Left lobe of liver (tissue), 2 donors: ENCODE results near the gene SLC5A6. TPM values are rescaled to one million over a fixed set of nuclear protein-coding genes. Genes with fewer than 3 reads are reported as not detected.

ENCODE experiments used
- ATAC-seq: fragments of 200-7000 bp; cut with Tn5 transposase; one replicate; pipeline ENCODE4 v1.9.1; 2020; ENCODE audit warnings: mild to moderate bottlenecking, moderate library complexity
- DNase-seq: peaks from one replicate; pipeline ENCODE4 v3.0.0-alpha.2; 2020; ENCODE audit warnings: low spot score
- total RNA-seq: library from RNA; stranded (reverse); gene quantifications from one replicate; pipeline ENCODE4 v1.2.1, GENCODE V29; 2021
- donor health status: DM: no; HTN: no; CAD: no; lungs with moderate emphysema.
- donor health status: DM: no; HTN: yes; CAD: no.

Gene SLC5A6
- total RNA-seq, 1 donor from 2014 or later: 72.6 TPM

- ATAC-seq (no peak), DNase-seq (no peak)
Observed at GRCh38 chr2:27237341-27237945, 25.4 kb upstream of the SLC5A6 start.

DNA sequence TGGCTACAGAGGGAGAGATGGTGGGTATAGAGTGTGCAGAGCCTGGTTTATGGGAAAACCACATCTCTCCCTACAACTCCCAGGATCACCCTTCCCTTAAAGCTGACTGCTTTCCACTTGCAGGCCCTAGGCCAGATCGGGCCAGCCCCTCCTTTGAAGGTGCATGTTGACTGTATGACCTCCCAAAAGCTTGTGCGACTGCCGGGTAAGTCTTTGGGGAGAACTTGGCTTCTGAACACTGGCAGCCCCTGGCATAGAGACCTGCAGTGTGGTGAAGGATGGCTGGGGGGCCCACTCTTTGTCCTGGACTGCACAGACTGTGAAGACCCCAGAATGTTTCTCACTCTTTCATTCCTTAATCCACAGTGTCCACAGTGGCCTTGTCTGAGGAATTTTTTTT, 24.6 kb upstream of the SLC5A6 start:
- ATAC-seq: no peak
- DNase-seq: no peak

GRCh38 chr2:27236136-27236535, 24.1 kb upstream of the SLC5A6 start:
- DNase-seq: no peak
- ATAC-seq: no peak

- no peak for ATAC-seq
- no peak for DNase-seq
Observed at GRCh38 chr2:27233341-27233740, 21.3 kb upstream of the SLC5A6 start.

- ATAC-seq (no peak), DNase-seq (no peak)
Observed at GRCh38 chr2:27231921-27232320, 19.9 kb upstream of the SLC5A6 start.

GRCh38 chr2:27227501-27227900, 15.4 kb upstream of the SLC5A6 start:
- DNase-seq (no peak), ATAC-seq (no peak)

DNA sequence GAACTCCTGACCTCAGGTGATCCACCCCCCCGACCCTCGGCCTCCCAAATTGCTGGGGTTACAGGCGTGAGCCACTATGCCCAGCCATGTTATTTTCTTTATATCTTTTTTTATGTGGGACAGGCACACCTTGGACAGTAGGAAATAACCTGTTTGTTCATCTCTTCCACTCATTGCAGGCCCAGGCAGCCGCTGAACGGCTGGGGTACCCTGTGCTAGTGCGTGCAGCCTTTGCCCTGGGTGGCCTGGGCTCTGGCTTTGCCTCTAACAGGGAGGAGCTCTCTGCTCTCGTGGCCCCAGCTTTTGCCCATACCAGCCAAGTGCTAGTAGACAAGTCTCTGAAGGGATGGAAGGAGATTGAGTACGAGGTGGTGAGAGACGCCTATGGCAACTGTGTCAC, 13.5 kb upstream of the SLC5A6 start:
- no peak for DNase-seq
- no peak for ATAC-seq

DNA sequence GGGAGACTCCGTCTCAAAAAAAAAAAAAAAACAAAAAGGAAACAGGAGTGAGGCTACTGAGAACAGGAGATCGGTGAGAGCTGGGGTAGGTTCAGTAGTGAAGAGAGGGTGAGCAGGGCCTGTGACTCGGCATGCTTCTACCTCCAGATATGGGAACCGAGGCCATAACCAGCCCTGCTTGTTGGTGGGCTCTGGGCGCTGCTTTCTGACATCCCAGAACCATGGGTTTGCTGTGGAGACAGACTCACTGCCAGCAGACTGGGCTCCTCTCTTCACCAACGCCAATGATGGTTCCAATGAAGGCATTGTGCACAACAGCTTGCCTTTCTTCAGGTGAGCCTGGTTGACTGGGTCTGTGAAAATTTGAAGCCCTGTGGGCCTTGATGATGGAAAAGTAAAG, 11.3 kb upstream of the SLC5A6 start:
- DNase-seq (no peak), ATAC-seq (no peak)

- ATAC-seq (no peak), DNase-seq (no peak)
Observed at GRCh38 chr2:27222407-27222806, 10.3 kb upstream of the SLC5A6 start.

GRCh38 chr2:27221166-27221565, 9.1 kb upstream of the SLC5A6 start:
- ATAC-seq (no peak), DNase-seq (no peak)

DNA sequence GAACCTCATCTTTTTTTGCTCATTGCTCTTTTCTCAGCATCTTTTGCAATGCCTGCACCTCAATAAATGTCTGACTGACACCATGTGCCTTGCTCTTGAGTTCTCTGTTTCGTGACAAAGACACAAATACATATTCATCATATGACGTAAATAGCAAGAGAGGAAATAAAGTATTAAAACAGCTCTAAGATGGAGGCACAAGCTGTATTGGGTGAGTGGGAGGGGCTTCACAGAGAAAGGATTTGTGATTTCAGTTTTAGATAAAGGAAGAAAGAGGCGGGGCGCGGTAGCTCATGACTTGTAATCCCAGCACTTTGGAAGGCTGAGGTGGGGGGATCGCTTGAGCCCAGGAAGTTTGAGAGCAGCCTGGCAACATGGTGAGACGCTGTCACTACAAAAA, 8.0 kb upstream of the SLC5A6 start:
- DNase-seq (no peak), ATAC-seq (no peak)

GRCh38 chr2:27219091-27219490, 7.0 kb upstream of the SLC5A6 start:
- DNase-seq (no peak), ATAC-seq (no peak)

DNA sequence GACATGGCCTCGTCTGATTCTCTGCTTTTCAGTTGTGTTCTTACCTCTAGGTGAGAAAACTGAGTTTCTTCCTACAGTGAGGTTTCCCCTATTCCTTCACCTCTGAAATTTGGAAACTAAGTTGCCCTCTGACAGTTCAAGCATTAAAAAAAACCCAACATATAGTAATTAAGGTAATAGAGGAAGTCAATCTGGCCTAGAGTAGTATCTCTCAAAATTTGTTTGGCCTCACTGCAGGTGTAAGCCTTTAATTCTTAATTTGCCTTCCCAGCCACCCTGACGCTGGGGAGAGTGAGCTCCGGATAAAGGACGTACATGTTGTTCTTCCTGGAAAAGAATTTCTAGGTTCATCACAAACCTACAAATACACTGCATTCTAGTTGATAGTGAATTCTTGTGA, 6.5 kb upstream of the SLC5A6 start:
- ATAC-seq: no peak
- no peak for DNase-seq

GRCh38 chr2:27217173-27218121, 5.4 kb upstream of the SLC5A6 start, which contains the start of gene CAD:
Gene CAD, plus strand, starts transcription at chr2:27217369. Its CDS starts 183 bp downstream, at chr2:27217552.
- ATAC-seq (peak; percentile 94), DNase-seq (peak; percentile 87)

- ATAC-seq (no peak), DNase-seq (no peak)
Observed at GRCh38 chr2:27216416-27217137, 4.5 kb upstream of the SLC5A6 start.

GRCh38 chr2:27214941-27215340, 2.9 kb upstream of the SLC5A6 start:
- ATAC-seq: no peak
- no peak for DNase-seq

GRCh38 chr2:27212626-27213471, 781 bp upstream of the SLC5A6 start:
- peak; percentile 4 for ATAC-seq
- DNase-seq: no peak

DNA sequence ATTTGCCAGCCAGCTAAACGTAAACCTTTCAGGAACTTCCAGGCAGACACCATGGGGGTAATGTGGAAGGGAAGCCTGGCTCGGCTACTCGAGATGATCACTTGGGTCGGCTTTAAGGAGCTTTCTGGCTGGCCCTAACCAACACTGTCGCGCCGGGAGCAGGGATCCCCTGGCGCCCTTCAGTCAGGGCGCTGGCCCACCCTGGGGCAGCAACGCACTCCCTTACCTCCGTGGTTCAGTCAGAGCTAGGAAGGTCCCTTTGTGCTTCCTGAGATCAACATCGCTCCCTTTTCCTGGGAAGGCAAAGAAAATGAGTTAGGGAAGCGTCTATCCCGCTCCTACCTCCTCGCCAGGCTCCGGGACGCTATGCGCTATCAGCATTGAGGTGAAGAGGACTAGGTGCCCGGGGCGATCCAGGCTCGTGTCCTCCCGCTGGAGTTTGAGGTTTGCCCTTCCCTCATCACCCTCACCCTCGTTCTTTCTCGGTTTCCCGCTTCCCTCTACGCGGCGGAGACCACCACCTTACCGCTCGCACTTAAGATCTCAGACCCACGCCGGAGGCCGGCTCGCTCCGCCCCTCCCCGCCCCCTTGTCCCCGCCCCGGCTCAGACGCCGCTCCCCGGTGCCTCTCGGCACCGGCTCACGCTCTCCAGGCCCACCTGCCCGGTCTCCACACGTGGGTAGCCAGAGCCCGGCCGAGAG, 676 bp downstream of the SLC5A6 start:
- DNase-seq (peak; percentile 89), ATAC-seq (peak; percentile 27)

DNA sequence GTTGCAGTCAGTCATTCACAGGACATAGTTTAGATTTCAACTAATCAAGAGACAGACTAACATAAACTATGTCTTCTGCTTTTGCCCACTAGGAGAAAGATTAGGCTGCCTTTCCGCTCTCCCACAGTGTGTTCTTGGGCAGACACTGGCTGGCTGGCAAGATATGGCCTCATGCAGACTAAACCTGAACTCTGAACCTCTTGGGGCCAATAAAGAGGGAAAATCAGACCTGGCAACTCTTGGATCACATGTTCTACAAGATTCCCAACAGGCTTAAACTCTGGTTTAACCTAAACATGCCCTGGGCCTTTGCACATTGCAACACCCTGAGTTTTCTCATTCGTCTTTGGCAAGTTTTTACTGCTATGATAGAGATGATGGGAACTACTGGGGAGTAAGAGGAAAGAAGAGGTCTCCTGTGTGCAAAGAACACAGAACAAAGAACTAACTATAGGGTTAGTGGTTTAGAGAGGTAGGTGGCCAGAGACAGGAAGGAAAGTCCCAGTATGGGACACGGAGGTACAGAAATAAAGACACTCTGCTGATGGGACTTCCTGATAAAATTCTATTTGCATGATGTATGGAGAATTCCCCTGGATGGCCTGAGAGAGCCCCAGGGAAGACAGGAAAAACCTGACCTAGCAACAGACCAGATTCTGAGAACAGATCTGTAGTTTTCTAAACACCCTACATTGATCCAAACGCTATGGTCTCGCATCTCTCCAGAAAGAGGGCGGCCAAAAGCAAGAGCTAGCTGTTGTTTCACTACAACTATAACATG, 2.3 kb downstream of the SLC5A6 start:
- DNase-seq: peak; percentile 55
- peak; percentile 16 for ATAC-seq
